GM18511 (cell line): ENCODE results near the gene KCNH2.

ENCODE experiments used
- ATAC-seq: cut with Tn5 transposase; IDR thresholded peaks from one replicate; pipeline ENCODE4 v1.9.1; 2021; ENCODE audit warnings: mild to moderate bottlenecking, moderate library complexity; ENCODE audit not compliant: unreplicated experiment

KCNH2 gene

GRCh38 chr7:150950496-150951180, 27.5 kb downstream of the KCNH2 start:
- no peak for ATAC-seq

GRCh38 chr7:150949971-150950491, 28.1 kb downstream of the KCNH2 start:
- no peak for ATAC-seq

GRCh38 chr7:150949564-150949963, 28.6 kb downstream of the KCNH2 start:
- ATAC-seq: no peak

DNA sequence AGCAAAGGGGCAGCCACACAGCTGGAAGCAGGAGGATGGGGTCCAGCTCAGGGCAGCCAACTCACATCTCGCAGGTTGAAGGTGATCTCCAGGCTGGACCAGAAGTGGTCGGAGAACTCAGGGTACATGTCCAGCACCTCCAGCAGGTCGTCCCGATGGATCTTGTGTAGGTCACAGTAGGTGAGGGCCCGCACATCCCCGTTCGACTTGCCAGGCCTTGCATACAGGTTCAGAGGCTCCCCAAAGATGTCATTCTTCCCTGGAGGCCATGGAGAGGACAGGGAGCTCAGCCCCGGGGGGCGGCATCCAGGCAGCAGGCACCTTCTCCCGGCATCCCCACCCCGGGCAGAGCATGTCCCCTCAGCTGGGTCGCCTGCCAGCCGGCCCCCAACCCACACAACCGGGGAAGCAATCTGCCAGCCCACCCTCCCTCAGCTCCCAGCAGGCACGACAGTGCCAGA, 29.3 kb downstream of the KCNH2 start:
- no peak for ATAC-seq

- ATAC-seq: no peak
Measured at GRCh38 chr7:150947761-150948651, 30.1 kb downstream of the KCNH2 start.

DNA sequence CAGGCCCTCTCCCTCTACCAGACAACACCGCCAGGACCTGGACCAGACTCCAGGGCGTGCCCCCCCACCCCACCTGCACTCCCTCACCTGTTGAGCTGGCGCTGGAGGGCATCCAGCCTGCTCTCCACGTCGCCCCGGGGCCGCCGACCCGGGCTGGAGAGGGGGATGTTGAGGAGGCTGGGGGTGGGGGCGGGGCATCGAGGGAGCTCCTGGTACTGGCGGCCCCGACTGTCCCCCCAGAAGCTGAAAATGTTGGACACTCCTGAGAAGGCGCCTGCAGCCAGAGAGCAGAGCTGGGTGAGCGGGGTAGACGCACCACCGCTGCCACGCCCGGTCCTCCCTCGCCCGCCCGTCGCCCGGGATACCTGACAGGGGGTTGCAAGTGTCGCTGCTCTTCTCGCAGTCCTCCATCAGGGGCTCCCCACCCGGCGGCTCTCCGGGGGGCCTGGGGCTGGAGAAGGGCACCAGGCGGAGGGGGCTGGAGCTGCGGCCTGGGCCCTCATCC, 30.8 kb downstream of the KCNH2 start:
- no peak for ATAC-seq

DNA sequence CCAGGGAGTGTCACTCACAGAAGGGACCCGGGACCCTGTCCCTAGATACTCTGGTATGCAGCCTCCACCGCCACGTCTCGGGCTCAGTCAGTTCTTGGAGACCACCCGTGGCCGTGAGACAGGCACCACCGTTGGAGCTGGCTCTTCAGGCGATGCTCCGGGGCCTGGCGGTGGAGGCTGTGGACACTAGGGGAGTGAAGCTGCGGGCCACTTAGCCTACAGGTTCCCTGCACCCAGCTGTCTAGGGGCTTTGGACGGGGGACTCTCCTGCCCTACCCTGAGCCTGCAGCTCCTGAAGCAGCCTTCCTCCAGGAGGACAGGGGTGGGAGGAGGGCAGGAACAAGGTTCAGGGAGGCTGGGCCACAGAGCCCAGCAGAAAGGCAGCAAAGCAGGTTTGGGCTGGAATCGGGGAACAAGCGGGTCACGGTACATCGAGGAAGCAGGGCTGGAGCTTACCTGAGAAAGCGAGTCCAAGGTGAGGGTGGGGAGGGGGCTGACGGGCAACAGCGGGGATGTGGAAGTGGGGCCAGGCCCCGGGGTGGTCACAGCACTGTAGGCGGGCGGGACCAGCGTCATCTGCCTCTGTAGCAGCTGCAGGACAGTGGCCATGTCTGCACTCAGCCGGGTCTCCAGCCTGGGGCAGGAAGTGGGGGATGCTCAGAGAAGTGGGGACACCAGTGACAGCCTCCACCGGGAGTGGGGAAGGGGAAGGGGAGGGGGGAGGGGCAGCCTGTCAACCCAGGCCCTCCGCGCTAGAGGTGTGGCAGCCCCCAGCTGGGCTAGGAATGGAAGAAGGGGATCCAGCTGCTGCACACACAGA, 31.5 kb downstream of the KCNH2 start:
- no peak for ATAC-seq

DNA sequence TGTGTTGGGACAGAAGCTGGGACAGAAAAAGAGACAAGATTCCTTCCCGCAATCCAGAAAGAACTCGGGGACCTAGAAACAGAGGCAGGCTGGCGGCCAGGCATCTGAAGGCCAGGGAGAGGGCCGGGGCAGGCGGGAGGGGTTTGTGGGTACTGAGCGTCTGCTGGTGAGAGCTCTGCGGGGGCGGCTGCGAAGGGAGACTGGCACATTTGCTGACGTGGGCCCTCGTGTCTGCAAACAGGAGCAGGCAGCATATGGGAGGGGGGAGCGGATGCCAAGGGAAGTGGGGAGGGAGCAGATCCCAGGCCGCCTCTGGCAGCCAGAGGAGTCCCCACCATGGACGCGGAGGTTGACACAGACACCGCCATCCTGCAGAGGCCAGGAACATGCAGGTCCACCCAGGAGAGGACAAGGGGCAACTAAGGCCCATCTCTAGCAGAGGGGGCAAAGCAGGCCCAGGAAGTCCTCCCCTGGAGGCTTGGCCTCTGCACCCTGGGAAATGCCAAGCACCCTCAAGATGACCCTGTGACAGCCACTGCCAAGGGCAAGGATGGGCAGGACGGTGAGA, 32.2 kb downstream of the KCNH2 start:
- no peak for ATAC-seq

GRCh38 chr7:150945171-150945852, 32.8 kb downstream of the KCNH2 start:
- ATAC-seq: no peak

GRCh38 chr7:150944066-150945042, 33.8 kb downstream of the KCNH2 start:
- no peak for ATAC-seq

GRCh38 chr7:150943453-150943814, 34.7 kb downstream of the KCNH2 start:
- no peak for ATAC-seq

GRCh38 chr7:150942591-150943452, 35.3 kb downstream of the KCNH2 start:
- ATAC-seq: no peak

DNA sequence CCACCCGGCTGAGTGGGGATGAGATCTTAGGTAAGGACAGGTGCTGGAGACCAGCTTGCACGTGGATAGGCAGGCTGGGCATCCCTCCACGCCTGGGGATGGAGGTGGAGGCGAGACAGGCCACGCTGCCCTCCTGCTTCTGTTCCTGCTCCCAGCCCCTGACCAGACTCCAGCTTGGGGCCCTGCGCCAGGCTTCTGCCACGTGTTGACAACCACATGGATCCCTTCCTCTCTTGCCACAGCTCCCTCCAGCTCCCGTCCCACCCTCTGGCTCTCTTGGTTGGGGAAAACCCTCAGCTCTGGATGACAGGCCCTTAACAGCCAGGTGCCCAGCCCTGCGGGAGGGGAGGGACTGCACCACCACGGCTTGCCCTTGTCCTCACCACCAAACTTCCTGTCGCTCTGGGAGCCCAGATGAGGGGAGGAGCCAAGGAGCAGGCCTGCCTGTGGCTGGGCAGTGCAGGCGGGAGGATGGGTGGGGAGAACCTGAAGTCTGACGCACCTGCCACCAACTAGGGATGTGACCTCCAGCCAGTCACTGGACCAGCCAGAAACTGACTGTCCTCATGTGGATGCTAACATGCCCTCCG, 36.0 kb downstream of the KCNH2 start:
- ATAC-seq: no peak

DNA sequence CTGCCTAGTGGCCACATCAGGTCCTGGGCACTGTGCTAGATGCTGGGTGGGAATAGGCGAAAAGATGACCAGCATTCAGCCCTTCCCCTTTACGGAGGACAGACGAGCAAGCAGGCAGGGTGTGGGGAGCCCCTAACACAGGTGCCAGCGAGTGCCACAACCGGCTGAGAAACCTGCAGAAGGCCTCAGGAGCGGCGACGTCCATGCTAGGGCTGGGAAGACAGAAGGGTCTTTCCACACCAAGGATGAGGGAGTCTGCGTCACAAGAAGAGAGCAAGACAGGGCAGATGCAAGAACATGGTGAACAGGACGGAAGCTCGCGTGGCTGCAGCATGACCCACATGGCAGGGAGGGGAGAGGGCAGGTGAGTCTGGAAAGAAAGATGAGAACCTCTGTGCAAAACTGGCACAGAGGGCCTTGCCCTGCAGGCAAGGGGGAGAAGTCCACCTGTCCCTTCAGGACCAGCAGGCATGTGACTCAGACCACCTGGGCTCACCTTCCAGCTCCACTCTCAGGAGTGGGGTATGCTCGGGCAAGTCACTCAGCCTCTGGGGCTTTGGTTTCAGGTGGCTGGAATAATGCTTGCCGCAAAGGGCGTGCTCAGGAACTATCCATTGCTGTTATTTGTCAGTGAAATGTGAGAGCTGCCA, 36.6 kb downstream of the KCNH2 start:
- ATAC-seq: no peak

DNA sequence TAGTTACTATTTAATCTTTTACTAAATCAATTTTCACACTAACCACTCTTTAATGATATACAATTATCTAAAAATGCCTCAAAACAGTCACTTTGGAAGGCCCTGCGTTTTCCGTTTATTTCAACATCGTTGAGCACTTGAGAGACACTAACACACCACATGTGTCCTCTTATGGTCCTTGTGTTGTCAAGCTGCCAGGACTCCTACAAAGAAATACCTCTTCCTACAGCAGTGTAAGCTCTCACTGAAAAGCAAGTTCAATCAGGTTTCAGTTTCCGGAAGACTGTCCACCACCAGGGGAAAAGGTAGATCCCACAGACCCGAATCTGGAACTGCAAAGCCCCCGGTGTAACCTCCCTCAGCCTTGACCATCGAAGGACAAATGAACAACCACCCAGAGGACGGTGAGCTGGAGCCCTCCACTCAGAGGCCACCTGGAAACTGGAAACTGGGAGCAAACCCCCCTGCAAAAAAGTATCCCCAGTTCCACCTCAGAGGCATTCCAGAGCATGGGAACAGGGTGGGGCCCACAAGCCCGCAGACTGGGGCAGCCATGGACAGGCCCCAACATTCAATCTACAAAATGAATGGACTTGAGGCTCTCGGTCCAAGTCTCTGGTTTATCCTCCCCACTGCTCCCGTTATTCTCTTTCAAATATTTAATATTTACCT, 37.6 kb downstream of the KCNH2 start:
- no peak for ATAC-seq

DNA sequence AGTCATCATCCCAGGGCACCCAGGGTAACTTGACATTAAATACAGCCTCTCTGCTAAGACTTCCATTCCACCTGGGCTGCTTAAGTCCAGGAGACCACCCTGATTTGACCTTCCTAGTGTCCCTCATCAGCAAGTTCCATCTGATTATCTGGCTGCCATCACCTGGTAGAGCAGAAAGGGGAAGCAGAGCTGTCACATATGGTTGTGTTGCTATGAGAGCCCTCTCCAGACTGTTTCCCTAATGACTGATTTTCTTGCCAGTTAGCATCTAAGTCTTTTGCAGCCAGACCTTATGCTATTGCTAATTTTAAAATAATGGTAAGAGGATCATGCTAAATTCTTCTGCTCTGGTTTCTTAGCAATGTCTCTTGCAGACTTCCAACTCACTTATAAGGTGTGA, 38.7 kb downstream of the KCNH2 start:
- no peak for ATAC-seq
